Measurements from ENCODE around the gene CARD14.
"Not testable (repeated sequence)": the region's sequence is repeated elsewhere in the genome, so short reads cannot be mapped to it uniquely, and the experiment has no call there.

The CARD14 gene

GRCh38 chr17:80248001-80248893 is 78.4 kb downstream of the CARD14 start:
- no peak for DNase-seq

DNA sequence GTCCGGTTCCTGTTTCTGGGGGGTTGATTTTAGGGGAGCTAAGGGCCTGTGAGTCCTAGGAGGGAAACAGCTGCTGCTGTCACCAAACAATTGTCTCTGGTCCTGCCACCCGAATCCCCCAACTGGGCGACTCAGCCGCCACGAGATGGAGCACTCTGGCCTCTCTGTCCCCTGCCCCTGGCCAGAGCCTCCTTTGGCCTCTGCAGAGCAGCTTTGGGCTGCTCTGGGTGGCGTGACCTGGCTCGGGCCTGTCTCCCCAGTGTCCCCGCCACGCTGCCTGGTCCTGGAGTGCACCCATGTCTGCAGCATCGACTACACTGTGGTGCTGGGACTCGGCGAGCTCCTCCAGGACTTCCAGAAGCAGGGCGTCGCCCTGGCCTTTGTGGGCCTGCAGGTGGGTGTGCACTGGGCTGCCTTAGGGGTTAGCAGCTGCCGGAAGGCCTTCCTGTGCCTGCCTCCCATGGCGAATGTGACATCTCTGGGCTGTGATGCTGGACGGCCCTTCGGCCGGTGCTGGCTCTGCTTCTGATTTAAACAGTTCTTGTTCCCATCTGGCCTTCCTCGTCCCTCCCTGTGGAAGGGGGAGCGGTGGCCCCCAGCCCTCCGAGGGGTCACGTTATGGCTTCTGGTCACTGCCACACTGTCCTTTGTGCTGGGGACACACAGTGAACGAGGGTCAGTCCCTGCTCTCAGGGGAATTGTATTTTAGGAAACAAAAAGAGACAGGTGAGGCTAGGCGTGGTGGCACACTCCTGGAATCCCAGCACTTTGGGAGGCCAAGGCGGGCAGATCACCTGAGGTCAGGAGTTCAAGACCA is 79.3 kb downstream of the CARD14 start:
- no peak for DNase-seq

DNA sequence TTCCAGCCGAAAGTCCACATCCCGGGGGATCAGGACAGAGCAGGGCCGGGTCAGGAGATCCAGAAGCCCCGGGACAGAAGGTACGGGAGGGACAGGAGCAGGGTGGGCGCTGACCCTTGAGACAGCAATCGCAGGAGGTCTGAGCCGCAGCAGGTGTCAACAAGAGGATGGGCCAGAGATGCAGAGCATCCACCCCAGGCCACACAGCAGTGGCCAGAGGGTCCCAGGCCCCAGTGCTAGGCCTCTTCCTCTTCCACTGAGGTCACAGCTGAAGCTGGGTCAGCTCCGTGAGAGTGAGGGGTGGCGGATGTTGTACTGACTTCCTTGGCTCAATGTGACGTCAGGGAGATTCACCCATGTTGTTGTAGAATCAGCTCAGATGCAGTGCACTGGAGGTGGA is 82.1 kb downstream of the CARD14 start:
- DNase-seq = no peak

DNA sequence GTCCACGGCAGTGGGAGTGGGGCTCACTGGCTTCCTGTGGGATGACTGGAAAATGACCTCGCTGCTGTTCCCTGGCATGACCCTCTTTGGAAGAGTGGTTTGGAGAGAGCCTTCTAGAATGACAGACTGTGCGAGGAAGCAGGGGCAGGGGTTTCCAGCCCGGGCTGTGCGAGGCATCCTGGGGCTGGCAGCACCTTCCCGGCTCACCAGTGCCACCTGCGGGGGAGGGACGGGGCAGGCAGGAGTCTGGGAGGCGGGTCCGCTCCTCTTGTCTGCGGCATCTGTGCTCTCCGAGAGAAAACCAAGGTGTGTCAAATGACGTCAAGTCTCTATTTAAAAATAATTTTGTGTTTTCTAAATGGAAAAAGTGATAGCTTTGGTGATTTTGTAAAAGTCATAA is 83.0 kb downstream of the CARD14 start:
- DNase-seq = peak in 1 of 56 donors; percentile 29

GRCh38 chr17:80253631-80254395 is 84.0 kb downstream of the CARD14 start:
- no peak for DNase-seq

DNA sequence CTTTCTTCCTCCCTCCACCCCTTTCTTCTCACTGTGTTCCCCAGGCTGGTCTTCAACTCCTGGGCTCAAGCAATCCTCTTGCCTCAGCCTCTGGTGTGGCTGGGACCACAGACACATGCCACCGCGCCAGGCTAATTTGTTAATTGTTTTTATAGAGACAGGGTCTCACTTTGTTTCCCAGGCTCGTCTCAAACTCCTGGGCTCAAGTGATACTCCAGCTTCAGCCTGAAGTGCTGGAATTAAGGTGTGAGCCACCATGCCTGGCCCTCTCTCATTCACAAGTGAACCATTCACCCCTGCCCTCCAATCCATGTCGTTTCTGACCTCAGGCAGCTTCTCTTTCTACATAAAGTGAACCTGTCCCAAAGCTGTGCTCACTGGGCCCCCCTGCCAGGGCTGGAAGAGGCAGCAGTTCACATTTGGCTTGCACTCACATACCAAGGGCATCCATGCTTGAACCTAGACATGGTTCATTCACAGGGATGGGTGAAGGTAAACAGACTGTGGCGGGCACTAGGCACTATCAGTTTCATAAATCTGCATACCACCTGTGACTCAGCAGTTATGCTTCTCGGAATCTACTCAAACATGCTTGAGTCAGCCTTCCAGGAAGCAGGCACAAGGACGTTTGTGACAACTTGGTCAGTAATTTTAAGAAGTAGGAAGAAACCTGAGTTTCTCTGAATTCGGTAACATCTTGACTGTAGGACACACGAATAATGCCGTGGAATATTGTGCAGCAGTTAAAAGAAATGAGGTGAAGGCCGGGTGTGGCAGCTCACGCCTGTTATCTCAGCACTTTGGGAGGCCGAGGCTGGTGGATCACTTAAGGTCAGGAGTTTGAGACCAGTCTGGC is 84.8 kb downstream of the CARD14 start:
- DNase-seq = no peak

GRCh38 chr17:80256034-80256350 is 86.2 kb downstream of the CARD14 start:
- DNase-seq = no peak

- DNase-seq = no peak
These were observed 87.9 kb downstream of the CARD14 start for GRCh38 chr17:80257716-80258213.

DNA sequence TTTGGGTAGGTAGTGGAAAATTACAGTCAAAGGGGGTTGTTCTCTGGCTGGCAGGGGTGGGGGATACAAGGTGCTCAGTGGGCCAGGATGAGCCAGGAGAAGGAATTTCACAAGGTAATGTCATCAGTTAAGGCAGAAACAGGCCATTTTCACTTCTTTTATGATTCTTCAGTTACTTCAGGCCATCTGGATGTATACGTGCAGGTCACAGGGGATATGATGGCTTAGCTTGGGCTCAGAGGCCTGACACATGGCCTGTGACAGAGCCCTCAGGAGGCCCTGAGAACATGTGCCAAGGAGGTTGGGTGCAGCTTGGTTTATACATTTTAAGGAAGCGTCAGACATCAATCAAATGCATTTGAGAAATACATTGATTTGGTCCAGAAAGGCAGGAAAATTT is 88.5 kb downstream of the CARD14 start:
- DNase-seq = not testable (repeated sequence)

Data from amygdala (tissue), 56 donors.